ENCODE results near the gene MESP1.

Gene MESP1

GRCh38 chr15:89704411-89704810, 46.6 kb downstream of the MESP1 start:
- no peak for DNase-seq

Measured in bone marrow (tissue), 2 donors.